NCI-H748 treated with DMSO at 0.1 percent for 48 hours (cell line): ENCODE results near the gene PHRF1.

Experiments used
- DNase-seq: peaks from one replicate; lab custom pipeline; 2025; lab: John Stamatoyannopoulos, UW

PHRF1 gene

GRCh38 chr11:614623-615503 is 38.6 kb downstream of the PHRF1 start:
- no peak for DNase-seq

DNA sequence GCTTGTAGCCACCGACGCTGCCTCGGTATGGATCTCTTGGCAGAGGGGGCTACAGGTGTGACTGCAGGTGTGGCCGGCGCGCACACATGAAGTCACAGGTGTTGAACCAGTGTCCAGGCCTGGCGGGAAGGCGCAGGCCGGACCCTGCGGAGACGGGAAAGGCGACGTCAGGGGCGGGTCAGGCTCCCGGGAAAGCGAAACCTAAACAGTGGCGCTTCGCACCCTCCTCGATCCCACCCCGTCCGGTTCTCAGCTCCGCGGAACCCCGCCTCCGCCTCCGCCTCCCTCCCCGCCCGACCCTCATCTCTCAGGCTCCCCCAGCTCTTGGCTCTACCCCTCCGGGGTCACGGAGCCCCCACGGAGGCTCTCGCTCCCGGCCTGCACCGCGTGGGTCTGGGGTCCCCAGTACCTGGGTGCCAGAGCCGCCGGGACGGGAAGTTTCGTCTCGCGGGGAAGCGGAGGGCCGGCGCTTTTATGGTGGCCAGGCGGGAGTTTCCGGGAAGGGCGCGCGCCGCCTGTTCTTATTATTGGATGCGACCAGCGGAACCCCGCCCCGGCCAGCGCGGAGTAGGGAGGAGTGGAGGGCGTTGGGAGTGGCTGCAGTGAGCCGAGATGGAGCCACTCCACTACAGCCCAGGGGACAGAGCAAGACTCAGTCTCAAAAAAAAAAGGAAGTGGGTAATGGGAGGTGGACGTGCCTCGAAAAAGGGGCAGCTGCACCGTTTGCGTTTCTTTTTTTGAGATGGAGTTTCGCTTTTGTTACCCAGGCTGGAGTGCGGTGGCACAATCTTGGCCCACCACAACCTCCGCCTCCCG is 39.4 kb downstream of the PHRF1 start, which contains the start of gene IRF7:
Gene IRF7, minus strand, starts transcription at position 447 of the 816 bp plus-strand sequence. CDS start 586 bp downstream, outside the sequence.
- peak; percentile 79 for DNase-seq

DNA sequence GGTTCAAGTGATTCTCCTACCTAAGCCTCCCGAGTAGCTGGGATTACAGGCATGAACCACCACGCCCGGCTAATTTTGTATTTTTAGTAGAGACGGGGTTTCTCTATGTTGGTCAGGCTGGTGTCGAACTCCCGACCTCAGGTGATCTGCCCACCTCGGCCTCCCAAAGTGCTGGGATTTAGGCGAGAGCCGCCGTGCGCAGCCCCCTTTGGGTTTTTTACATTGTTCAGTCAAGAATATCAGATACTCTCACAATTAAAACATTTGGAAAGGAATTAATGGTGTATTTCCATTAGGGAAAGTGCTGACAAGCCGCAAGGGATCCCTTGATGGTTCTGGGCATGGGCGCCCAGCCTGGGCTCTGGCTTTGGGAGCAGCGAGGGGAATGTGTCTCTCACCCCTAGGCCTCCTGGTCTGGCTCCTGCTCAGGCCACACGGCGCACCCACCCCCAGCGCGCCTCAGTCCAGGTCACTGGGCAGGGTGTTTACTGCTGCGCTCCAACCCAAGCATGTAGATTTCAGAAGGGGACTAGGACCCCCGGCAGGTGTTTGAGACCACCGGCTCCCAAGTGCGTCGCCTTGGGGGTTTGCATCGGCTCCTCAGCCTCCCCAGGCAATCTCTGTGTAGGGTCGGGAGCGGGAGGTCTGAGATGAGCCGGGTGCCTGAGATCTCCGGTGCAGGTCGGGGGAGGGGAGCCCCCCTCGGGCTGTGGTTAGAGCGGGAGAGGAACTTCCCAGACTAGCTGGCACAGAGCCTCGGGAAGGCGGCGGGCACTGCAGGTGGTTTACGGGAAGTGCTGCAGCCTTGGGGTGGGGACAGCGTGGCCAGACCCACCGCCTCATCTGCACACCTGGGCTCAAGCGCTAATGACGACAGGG is 40.3 kb downstream of the PHRF1 start:
- DNase-seq, result no peak

DNA sequence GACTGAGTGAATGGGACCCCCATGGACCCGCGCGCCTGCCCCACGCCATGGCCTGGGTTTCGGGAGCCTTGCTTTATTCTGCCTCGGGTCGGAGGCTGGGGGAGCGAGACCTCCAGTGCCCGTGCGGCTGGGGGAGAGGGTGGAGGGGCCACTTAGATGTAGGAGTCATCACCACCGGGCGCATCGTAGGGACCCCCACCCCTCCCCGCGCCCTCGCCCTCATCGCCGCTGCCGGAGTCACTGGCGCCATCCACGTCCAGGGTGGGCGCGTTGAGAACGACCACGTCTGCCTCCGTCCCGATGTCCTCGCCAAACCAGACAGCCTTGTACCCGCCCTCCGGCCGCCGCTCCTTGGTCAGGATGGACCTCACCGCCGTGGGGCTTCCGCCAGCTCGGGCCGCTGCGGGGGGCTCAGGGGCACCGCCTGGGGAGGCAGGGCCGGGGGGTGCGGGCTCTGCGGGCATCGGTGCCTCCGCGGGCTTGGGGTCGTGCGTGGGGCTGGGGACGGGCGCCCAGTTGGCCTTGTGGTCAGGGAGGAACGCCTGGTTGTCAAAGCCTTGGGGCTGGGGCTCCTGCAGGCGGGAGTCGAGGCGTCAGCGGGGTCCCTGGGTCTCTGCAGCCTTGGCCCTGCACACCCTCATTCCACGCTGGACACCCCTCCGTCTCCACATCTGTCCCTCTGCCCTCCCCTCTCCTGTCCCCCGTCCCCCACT is 41.1 kb downstream of the PHRF1 start:
- no peak for DNase-seq

- no peak for DNase-seq
These were observed 41.8 kb downstream of the PHRF1 start for GRCh38 chr11:617912-618682.

DNA sequence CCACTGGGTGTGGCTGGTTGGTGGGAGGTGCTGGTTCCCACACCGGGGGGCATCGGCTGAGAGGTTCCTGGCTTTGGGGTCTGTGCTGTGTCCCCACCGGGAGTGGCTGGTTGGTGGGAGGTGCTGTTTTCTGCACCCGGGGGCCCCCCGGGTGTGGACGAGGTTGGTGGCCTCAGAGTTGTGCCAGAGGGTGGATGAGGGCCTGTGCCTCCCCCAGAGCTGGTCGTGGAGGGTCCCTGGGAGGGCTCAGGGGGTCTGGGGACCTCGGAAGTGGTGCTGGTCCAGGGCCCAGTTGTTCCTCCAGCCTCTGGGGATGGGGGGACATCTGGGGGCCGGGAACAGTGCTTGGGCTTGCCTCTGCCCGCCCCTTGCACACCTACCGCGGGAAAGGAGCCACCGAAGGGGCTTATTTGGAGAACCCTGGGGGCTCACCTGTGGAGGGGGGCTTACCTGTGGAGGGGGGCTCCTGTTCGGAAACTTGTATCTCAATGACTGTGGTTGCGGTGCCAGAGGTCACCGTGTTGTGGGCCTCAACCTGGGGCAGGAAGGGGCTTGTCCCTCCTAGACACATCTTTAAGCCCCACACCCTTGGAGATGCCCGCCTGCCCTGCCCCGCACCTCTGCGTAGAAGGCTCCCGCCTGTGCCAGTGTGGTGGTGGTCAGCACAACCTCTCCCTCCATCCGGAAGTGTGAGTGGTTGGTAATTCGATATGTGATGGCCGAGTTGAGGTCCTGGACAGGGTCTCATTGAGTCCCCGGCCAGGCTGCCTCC is 42.8 kb downstream of the PHRF1 start:
- no peak for DNase-seq

DNA sequence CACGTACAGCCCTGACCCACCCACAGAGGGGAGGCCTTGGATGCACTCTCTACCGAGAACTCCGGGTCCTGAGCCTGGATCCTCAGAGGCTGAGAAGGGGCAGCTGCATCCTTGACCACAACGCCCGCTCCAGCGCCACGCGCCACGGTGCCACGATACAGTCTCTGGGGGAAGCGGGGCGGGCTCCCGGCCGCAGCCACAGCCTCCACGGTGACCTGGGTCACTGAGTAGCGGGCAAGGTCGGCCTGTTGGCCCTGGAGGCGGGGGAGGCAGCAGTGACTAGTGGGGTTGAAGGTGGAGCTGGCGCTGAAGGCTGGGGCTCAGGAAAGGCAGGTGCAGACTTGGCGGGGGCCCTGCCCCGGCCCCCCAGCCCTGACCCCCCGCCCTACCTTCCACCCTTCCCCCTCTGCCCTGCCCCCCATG is 43.4 kb downstream of the PHRF1 start:
- no peak for DNase-seq

DNA sequence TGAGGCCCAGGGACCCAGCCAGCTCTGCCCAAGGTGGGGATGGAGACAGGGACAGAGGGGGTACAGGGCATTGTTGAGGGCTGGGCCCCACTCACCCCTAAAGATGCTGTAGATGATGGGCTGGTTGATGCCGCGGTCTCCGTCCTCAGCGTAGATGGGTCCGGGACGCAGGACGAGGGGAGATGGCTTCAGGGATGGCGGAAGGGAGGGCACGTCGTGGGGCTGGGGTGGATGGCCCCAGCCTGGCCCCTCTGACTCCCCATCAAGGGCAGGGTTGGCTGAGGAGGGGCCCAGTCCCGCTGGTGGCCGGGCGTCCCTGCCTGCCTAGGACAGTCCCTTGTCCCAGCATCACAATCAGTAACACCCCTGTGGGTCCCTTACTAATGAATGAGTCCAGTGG is 43.9 kb downstream of the PHRF1 start:
- no peak for DNase-seq

DNA sequence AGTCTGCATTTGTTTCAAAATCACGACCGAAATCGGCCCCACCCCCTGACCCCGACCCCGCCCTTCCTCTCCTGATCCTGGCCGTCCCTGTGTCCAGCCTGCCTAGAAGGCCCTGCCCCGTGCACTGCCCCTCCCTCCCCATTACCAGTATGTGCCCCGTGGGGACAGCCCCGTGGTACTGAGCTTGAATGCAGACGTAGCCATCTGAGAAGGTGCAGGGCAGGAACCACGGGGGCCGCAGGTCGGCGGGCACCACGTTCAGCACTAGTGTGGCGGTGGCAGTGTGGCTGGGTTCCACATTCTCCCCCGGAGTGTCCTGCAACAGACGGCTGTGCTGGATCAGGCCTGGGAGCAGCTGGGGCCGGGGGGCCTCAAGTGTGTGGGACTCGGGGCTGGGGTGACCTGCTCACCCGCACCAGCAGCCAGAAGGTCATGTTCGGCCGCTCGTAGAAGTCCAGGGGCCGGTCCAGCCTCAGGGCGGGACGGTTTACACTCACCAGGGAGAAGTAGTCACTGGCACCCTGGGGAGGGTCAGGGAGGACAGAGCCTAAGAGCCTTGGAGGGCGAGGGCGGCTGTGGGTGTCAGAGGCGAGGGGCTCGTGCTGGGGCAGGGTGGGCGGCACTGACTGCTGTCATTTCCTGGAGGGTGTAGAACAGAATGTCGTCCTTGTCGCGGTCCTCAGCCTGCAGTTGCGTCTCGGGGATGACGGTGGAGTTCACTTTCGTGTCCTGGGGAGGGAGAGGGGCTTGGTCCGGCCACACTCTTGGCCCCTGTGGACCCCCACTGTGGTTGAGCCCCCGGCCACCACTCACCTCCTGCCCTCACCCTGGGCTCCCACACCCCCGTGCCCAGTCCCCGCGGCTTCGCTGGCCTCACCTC is 44.9 kb downstream of the PHRF1 start:
- no peak for DNase-seq

DNA sequence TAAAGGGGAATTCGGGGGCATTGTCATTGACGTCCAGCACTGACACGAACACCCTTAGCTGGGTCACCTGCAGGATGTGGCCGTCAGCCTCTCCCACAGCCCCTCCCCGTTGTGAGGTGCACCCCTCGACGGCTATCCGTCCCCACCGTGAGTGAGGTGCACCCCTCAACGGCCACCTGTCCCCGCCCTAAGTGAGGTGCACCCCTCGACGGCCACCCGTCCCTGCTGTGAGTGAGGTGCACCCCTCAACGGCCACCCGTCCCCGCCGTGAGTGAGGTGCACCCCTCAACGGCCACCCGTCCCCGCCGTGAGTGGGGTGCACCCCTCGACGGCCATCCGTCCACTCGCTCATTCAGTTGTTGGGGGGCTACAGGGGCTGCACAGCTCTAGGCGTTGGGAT is 45.6 kb downstream of the PHRF1 start:
- no peak for DNase-seq

GRCh38 chr11:623349-623869 is 47.1 kb downstream of the PHRF1 start:
- no peak for DNase-seq

DNA sequence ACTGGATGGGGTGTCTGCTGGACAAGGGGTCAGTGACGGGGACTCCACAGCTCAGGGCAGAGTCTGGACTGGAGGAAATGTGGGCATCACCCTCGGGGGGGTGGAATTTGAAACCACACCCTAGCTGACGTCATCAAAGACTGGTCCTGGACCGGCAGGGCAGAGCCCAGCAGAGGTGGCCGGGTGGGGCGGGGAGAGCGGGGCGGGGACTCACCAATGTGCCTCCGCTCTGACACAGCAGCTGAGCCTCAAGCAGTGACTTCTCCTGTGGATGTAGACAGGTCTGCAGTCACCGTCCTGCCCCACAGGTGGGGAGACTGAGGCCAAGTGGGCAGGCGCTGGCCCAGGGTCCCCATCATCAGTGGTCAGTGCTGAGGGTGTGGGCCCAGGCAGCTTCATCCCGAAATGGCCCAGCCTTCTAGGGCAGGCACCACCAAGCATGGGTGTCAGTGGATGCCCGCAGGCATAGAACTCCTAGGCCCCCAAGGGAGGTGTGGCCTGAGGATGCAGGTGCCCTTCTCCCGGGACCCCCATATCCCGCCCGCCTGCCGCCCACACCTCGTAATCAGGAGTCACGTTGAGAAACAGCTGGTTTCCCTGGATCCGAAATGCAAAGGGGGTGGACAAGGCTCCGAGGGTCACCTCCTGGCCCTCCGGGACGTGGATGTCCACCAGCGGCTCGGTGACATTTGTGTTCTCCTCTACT is 47.9 kb downstream of the PHRF1 start:
- no peak for DNase-seq

GRCh38 chr11:624705-625635 is 48.7 kb downstream of the PHRF1 start, which contains the start of gene CDHR5:
CDHR5 (minus strand) TSS chr11:624955; CDS start chr11:624902, 53 bp downstream.
- no peak for DNase-seq

DNA sequence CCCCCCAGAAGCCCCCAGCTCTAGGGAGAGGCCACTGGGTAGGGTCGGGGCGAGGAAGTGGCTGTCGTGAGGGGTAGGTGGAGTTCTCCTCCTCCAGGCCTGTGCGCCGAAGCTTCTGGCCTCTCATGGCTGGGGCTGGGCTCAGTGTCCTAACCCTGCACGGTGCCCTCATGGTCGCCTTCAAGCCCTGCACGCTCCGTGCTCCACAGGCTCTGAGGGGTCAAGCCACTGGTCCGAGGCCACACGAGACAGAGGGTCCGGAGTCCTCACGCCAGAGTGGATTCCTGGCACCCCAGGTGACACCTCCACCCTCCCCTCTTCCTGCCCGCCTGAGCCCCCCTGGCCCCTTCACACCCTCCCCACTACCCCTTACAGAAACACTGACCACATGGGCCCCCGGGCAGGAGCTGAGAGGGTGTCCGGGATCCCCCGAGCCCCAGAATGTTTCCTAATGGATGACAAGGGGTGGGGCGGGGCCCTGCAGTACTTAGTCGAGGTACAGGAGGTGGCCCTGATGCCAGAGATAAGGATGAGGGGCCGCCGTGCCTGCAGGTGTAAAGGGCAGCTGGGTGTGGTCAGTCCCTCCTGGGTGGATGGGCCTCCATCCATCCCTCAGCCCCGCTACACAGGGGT is 49.5 kb downstream of the PHRF1 start:
- DNase-seq, result no peak

DNA sequence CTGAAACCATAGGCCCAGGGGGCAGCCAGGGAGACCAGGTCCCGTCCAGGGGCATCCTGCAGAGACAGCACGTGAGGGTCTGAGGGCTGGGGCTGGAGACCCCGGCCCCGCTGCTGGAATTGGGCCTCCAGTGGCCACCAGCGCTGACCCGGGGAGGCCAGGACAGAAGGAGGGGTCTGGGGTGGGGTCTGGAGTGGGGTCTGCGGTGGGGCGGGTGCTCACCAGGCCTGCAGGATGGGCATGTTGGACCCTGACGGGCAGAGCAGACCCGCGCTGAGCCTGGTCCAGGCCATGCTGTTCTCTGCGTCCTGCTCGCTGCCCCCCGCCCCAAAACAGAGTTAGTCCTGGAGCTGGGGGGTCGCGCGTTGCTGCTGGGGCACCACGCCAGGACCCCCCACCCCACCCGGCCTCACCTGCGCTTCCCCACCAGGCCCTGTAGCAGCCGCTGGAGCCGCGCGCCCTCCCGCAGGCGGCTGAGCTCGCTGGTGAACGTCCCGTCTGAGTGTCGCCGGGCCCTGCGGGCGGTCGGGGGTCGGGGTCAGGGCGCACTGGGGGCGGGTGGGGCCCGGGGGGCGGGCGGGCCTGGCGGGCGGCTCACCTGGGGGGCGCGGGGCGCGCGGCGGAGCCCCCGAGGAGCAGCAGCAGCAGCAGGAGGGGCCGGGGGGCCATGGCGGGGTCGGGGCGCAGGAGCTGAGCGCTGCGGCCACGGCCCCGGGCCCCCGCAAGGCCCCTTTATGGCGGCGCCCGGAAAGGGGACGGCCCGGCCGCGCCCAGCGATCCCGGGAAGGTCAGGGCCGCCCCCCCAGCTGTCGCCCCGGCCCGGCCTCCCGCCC is 50.4 kb downstream of the PHRF1 start, which contains the start of gene SCT:
Gene SCT, minus strand, starts transcription at position 707 of the 833 bp plus-strand sequence. Its CDS starts 38 bp downstream, at position 669.
- no peak for DNase-seq
